HG03354 (cell line): ENCODE results near the gene MAG.
A peak's percentile ranks its signal among the peaks of the same experiment; 100 is the strongest.

Experiments
- ATAC-seq: cut with Tn5 transposase; IDR thresholded peaks from one replicate; pipeline ENCODE4 v1.9.1; 2021; ENCODE audit warnings: mild to moderate bottlenecking; ENCODE audit not compliant: unreplicated experiment, poor library complexity, severe bottlenecking

The MAG gene

GRCh38 chr19:35264268-35265125 is 27.5 kb upstream of the MAG start:
- no peak for ATAC-seq

- no peak for ATAC-seq
Observed at GRCh38 chr19:35265126-35265899, 26.6 kb upstream of the MAG start.

GRCh38 chr19:35265900-35266519 is 26.0 kb upstream of the MAG start:
- no peak for ATAC-seq

GRCh38 chr19:35266520-35267352 is 25.2 kb upstream of the MAG start:
- ATAC-seq: no peak

GRCh38 chr19:35267353-35267817 is 24.6 kb upstream of the MAG start:
- no peak for ATAC-seq

- peak; percentile 47 for ATAC-seq
Observed at GRCh38 chr19:35267818-35268535, 24.0 kb upstream of the MAG start.

GRCh38 chr19:35268536-35269437 is 23.2 kb upstream of the MAG start, which contains the start of gene USF2:
TSS of gene USF2 (plus strand) at chr19:35268962. CDS start at chr19:35269102, 140 bp downstream.
- ATAC-seq: peak; percentile 37

- peak; percentile 57 for ATAC-seq
Observed at GRCh38 chr19:35269438-35270117, 22.4 kb upstream of the MAG start.

GRCh38 chr19:35270381-35270811 is 21.6 kb upstream of the MAG start:
- no peak for ATAC-seq

- ATAC-seq: no peak
Observed at GRCh38 chr19:35271546-35271945, 20.4 kb upstream of the MAG start.

GRCh38 chr19:35272122-35272719 is 19.7 kb upstream of the MAG start:
- no peak for ATAC-seq

- ATAC-seq: no peak
Observed at GRCh38 chr19:35272954-35273649, 18.9 kb upstream of the MAG start.

GRCh38 chr19:35273686-35274259 is 18.2 kb upstream of the MAG start:
- ATAC-seq: no peak

GRCh38 chr19:35274323-35274722 is 17.6 kb upstream of the MAG start:
- ATAC-seq: no peak

- ATAC-seq: no peak
Observed at GRCh38 chr19:35276706-35277281, 15.2 kb upstream of the MAG start.
